K562 (cell line): ENCODE results near the gene UGT3A2. TPM values are rescaled to one million over a fixed set of nuclear protein-coding genes. Genes with fewer than 3 reads are reported as not detected.

ENCODE experiments used
- ATAC-seq: fragments of 200-7000 bp; cut with Tn5 transposase; 3 replicates; pipeline ENCODE4 v1.9.1; 2020; ENCODE audit warnings: moderate library complexity
- BruUV-seq: library from RNA; stranded (reverse); fragments of 400-500 nt; replicated peaks from 2 replicates; lab custom pipeline; 2021; lab: Mats Ljungman, UMichigan
- CTCF ChIA-PET: fragments of 300-600 bp; formaldehyde crosslinking; extraction: SDS; loops from one replicate; lab custom pipeline; 2021; ENCODE audit warnings: low intra/inter-chr PET ratio; lab: Yijun Ruan, JAX
- POLR2A ChIA-PET: fragments of 300-600, 350-650 bp; sonication (Branson Sonifier 250); formaldehyde crosslinking; extraction: SDS; loops from one replicate; lab custom pipeline; 2021; ENCODE audit warnings: antibody characterized with exemption, inconsistent platforms; lab: Yijun Ruan, JAX
- DNase-seq, 4 experiments: peaks; one replicate each; pipeline versions ENCODE4 v3.0.0 to v3.0.0-alpha.2; 2011 to 2018; ENCODE audit warnings: low spot score in 3 of 4, mixed read lengths in 3 of 4; ENCODE audit errors: extremely low read depth in 1 of 4
- FAIRE-seq: peaks from 2 replicates; lab custom pipeline; 2011; peaks lifted over from hg19 to GRCh38; lab: Jason Lieb, UNC
- H2AFZ ChIP-seq: 2 replicates; pipeline ENCODE4 v1.6.0; 2011; ENCODE audit warnings: low read depth, low read length, control low read depth, inconsistent platforms
- H3K27ac ChIP-seq: fragments of 200-600 bp; 3 replicates; pipeline ENCODE4 v1.8.0; 2011; ENCODE audit warnings: low read depth, mild to moderate bottlenecking, control low read depth, inconsistent platforms, low read length, moderate library complexity, mixed read lengths; ENCODE audit errors: extremely low read depth
- H3K27me3 ChIP-seq, 2 experiments: fragments of 300-600 bp in 1 of 2; 2 replicates in 1 of 2; 3 replicates in 1 of 2; pipeline versions ENCODE4 v1.6.0 to v1.8.0; 2011; ENCODE audit warnings: inconsistent platforms in 2 of 2, low read length in 2 of 2, mild to moderate bottlenecking in 1 of 2, mixed read lengths in 1 of 2, moderate library complexity in 1 of 2; ENCODE audit not compliant: control insufficient read depth in 2 of 2, insufficient read depth in 2 of 2
- H3K36me3 ChIP-seq: fragments of 300-600 bp; 3 replicates; pipeline ENCODE4 v1.8.0; 2011; ENCODE audit warnings: mild to moderate bottlenecking, low read length, inconsistent platforms; ENCODE audit not compliant: control insufficient read depth, insufficient read depth
- H3K4me1 ChIP-seq, 2 experiments: fragments of 200-600 bp in 1 of 2; replicated peaks in 1 of 2; 2 replicates in 1 of 2; 3 replicates in 1 of 2; pipeline versions ENCODE4 v1.5.1 to v1.8.0; 2011; ENCODE audit warnings: inconsistent platforms in 2 of 2, low read length in 2 of 2, mild to moderate bottlenecking in 1 of 2, mixed read lengths in 1 of 2, moderate library complexity in 1 of 2; ENCODE audit not compliant: control insufficient read depth in 2 of 2, insufficient read depth in 2 of 2
- H3K4me2 ChIP-seq: 2 replicates; pipeline ENCODE4 v1.6.1; 2011; ENCODE audit warnings: low read length, control low read depth, inconsistent platforms, mixed read lengths; ENCODE audit not compliant: insufficient read depth
- H3K4me3 ChIP-seq: fragments of 200-600 bp; sonication (generic), shearing (Covaris generic); 2 replicates; pipeline ENCODE4 v1.5.1; 2016; ENCODE audit warnings: control low read depth, inconsistent platforms
- H3K79me2 ChIP-seq: fragments of 200-600 bp; 3 replicates; pipeline ENCODE4 v1.8.0; 2011; ENCODE audit warnings: low read length, inconsistent platforms; ENCODE audit not compliant: control insufficient read depth, insufficient read depth
- H3K9ac ChIP-seq, 2 experiments: 2 replicates each; pipeline versions ENCODE4 v1.6.0 to v1.6.1; 2011; ENCODE audit warnings: low read depth in 2 of 2, low read length in 2 of 2, control low read depth in 1 of 2, inconsistent platforms in 1 of 2, mild to moderate bottlenecking in 1 of 2, mixed read lengths in 1 of 2; ENCODE audit not compliant: insufficient read depth in 1 of 2
- H3K9me1 ChIP-seq: one replicate; pipeline ENCODE4 v1.6.0; 2011; ENCODE audit warnings: inconsistent platforms, mild to moderate bottlenecking, low read length, moderate library complexity; ENCODE audit not compliant: control insufficient read depth, insufficient read depth
- H3K9me3 ChIP-seq: replicated peaks from 2 replicates; pipeline ENCODE4 v1.5.1; 2011; ENCODE audit warnings: low read depth, low read length, inconsistent platforms; ENCODE audit not compliant: control insufficient read depth, insufficient read depth
- H4K20me1 ChIP-seq: replicated peaks from 2 replicates; pipeline ENCODE4 v1.6.1; 2011; ENCODE audit warnings: low read length, inconsistent platforms, mixed read lengths; ENCODE audit not compliant: control insufficient read depth, insufficient read depth
- ETS2 ChIP-seq: IDR thresholded peaks from 2 replicates; pipeline ENCODE4 v1.6.1; 2016; ENCODE audit warnings: borderline replicate concordance, missing genetic modification characterization, mild to moderate bottlenecking, moderate library complexity, missing compliant biosample characterization; ENCODE audit not compliant: poor library complexity, severe bottlenecking
- GTF2F1 ChIP-seq: IDR thresholded peaks from 2 replicates; pipeline ENCODE4 v1.6.1; 2011; ENCODE audit warnings: low read depth, low read length, improper control_type of control experiment
- L3MBTL2 ChIP-seq: fragments of 450-650 bp; IDR thresholded peaks from 2 replicates; pipeline ENCODE4 v1.6.1; 2016; ENCODE audit warnings: mild to moderate bottlenecking, moderate library complexity
- MEIS2 ChIP-seq: fragments of 450-650 bp; IDR thresholded peaks from 2 replicates; pipeline ENCODE4 v1.6.1; 2014; ENCODE audit warnings: mild to moderate bottlenecking; ENCODE audit not compliant: partially characterized antibody
- NFYB ChIP-seq: IDR thresholded peaks from 2 replicates; pipeline ENCODE4 v1.6.1; 2011; ENCODE audit warnings: mild to moderate bottlenecking, moderate library complexity; ENCODE audit not compliant: insufficient read length; ENCODE audit errors: extremely low read depth
- PHB2 ChIP-seq: fragments of 450-650 bp; IDR thresholded peaks from 2 replicates; pipeline ENCODE4 v1.6.1; 2017; ENCODE audit warnings: low read depth
- TCF7L2 ChIP-seq: fragments of 150-350 bp; IDR thresholded peaks from 2 replicates; pipeline ENCODE4 v1.6.1; 2016; ENCODE audit warnings: low read depth, mild to moderate bottlenecking, low read length, moderate library complexity
- ZC3H8 ChIP-seq: fragments of 450-650 bp; IDR thresholded peaks from 2 replicates; pipeline ENCODE4 v1.6.1; 2017
- ZNF41 ChIP-seq: fragments of 250-450 bp; sonication (Bioruptor Pico); conservative IDR thresholded peaks from 2 replicates; pipeline ENCODE4 v1.4.0; 2020; ENCODE audit warnings: mild to moderate bottlenecking
- ZNF764 ChIP-seq: fragments of 250-450 bp; sonication (Bioruptor Pico); IDR thresholded peaks from 2 replicates; pipeline ENCODE4 v1.4.0; 2020; ENCODE audit warnings: low read depth, mild to moderate bottlenecking, moderate library complexity
- in situ Hi-C: fragments of 300-500 bp; cut with MboI; formaldehyde crosslinking; loops from 4 replicates; pipeline ENCODE4 v1.15.0; 2018; ENCODE audit warnings: inconsistent platforms, mixed read lengths
- intact Hi-C: fragments of 100-400 bp; cut with micrococcal nuclease; formaldehyde crosslinking; loops from 2 replicates; pipeline ENCODE4 v1.14.2; 2022
- polyA plus RNA-seq, 8 experiments: library from polyadenylated mRNA; depleted of rRNA in 4 of 8; stranded (reverse) in 5 of 8; unstranded in 3 of 8; fragments of >200 nt; fragmentation: Nextera tagmentation in 2 of 8; fragmentation: Illumina TruSeq in 1 of 8; extraction: Ambion mirVana in 2 of 8; extraction: Trizol in 1 of 8; gene quantifications; 2 replicates each; pipeline versions ENCODE4 v1.2.1 to v1.2.3, GENCODE V29; 2011 to 2014; ENCODE audit warnings: inconsistent platforms in 1 of 8, missing spikeins in 1 of 8
- total RNA-seq, 7 experiments: library from RNA; depleted of rRNA in 6 of 7; stranded (reverse); fragments of >200 nt in 6 of 7; fragmentation: Illumina TruSeq in 2 of 7; extraction: Trizol in 2 of 7; gene quantifications; 2 replicates each; pipeline versions ENCODE4 v1.2.1 to v1.2.3, GENCODE V29; 2011 to 2021; ENCODE audit warnings: low replicate concordance in 1 of 7
- TF ChIP-seq, protein P1 (sequence below), 3 experiments: IDR thresholded peaks in 2 of 3; conservative IDR thresholded peaks in 1 of 3; 2 replicates each; pipeline ENCODE4 v1.5.1; 2011 to 2012; ENCODE audit warnings: low read length in 3 of 3, mild to moderate bottlenecking in 3 of 3, control low read depth in 2 of 3, improper control_type of control experiment in 1 of 3, inconsistent platforms in 1 of 3, low read depth in 1 of 3, mixed read lengths in 1 of 3, moderate library complexity in 1 of 3; ENCODE audit not compliant: insufficient read depth in 2 of 3
- TF ChIP-seq, protein P2 (sequence below): sonication (generic); formaldehyde crosslinking; IDR thresholded peaks from 2 replicates; pipeline ENCODE4 v1.8.0; 2022; ENCODE audit warnings: mild to moderate bottlenecking, missing genetic modification reagents
- TF ChIP-seq, protein P3 (sequence below): fragments of 250-450 bp; sonication (Bioruptor Pico); IDR thresholded peaks from 2 replicates; pipeline ENCODE4 v1.4.0; 2020; ENCODE audit warnings: mild to moderate bottlenecking

UGT3A2 gene
- total and polyA plus RNA-seq, 9 of the 15 experiments (the other 6 are each of a cell fraction or from before 2014, with no cell fraction given): not detected

DNA sequence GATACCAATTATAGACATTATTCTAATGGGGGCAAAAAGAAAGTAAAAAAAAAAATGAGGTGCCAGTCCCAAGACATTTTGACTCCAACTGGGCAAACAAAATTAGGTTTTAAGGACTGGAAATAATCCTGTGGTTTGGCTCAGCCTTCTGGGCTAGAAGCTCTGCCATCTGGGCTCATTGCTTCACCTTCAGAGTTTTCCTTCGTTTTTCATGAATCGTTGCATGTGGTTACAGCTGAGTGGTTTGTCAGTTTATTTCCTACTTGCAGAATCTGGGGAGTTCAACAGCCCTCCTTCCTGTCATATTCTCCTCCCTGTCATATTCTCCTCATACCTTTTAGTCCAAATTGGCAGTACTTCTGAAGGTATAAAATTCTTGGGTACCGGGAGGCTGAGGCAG is 12.0 kb downstream of the UGT3A2 start (continued):
- TF ChIP-seq, protein P1, sequence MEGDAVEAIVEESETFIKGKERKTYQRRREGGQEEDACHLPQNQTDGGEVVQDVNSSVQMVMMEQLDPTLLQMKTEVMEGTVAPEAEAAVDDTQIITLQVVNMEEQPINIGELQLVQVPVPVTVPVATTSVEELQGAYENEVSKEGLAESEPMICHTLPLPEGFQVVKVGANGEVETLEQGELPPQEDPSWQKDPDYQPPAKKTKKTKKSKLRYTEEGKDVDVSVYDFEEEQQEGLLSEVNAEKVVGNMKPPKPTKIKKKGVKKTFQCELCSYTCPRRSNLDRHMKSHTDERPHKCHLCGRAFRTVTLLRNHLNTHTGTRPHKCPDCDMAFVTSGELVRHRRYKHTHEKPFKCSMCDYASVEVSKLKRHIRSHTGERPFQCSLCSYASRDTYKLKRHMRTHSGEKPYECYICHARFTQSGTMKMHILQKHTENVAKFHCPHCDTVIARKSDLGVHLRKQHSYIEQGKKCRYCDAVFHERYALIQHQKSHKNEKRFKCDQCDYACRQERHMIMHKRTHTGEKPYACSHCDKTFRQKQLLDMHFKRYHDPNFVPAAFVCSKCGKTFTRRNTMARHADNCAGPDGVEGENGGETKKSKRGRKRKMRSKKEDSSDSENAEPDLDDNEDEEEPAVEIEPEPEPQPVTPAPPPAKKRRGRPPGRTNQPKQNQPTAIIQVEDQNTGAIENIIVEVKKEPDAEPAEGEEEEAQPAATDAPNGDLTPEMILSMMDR (IDR thresholded peaks at IDR 0.05 in 2 of 3, conservative IDR thresholded peaks at IDR 0.05 in 1 of 3; ENCODE audit: insufficient read depth in 2 of 3, low read depth in 1 of 3, low read length in 3 of 3): no peak
- no peak for TF ChIP-seq L3MBTL2
- no peak for TF ChIP-seq NFYB
- TF ChIP-seq PHB2: no peak
- TF ChIP-seq, all 486 proteins: peak for 0

DNA sequence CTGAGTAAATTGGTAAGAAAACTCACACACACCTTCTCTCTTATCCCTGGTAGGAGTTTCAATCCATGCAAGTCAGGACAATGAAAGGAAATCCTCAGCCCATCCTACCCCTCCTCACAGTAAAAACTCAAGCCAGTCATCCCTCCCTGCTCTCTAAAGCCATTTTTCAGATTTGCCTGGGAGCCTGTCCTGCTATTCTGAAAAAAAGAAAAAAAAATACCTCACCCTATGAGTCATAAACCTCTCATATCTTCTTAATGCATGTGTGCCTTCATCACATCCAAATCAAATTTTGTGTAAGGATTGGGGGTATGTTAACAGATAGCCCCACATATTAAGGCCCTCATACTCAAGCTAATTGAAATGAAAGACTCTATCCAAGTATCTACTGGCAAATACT is 14.1 kb downstream of the UGT3A2 start:
- in situ Hi-C loops (no loop called here), intact Hi-C loops (no loop called here)
- H3K4me2 ChIP-seq: no peak overlapping the region
- ATAC-seq: no peak
- DNase-seq: no peak
- no TSS peak for BruUV-seq
- no peaks in the 10 kb centered on the region for H3K79me2 ChIP-seq
- FAIRE-seq: no peak
- no peaks in the 10 kb centered on the region for H3K4me1 ChIP-seq
- no peaks in the 10 kb centered on the region for H4K20me1 ChIP-seq
- H3K4me3 ChIP-seq: no peak overlapping the region
- no peak overlapping the region for H2AFZ ChIP-seq
- ChIA-PET POLR2A (no interaction called here), CTCF (no interaction called here)
- no peak overlapping the region for H3K9ac ChIP-seq
- H3K27me3 ChIP-seq: peaks cover 0 to 12% of the 10 kb centered on the region in 2 experiments; a peak in 2 of 5 replicates
- no peaks in the 10 kb centered on the region for H3K9me3 ChIP-seq
- no peaks in the 10 kb centered on the region for H3K9me1 ChIP-seq
- H3K36me3 ChIP-seq: no peaks in the 10 kb centered on the region
- no peak overlapping the region for H3K27ac ChIP-seq
- TF ChIP-seq TCF7L2 (no peak), GTF2F1 (no peak), ZC3H8 (no peak), ZNF764 (CRISPR knock-in tag) (no peak), ETS2 (tag) (no peak), ZNF41 (CRISPR knock-in tag) (no peak), MEIS2 (no peak)
- TF ChIP-seq, protein P2, sequence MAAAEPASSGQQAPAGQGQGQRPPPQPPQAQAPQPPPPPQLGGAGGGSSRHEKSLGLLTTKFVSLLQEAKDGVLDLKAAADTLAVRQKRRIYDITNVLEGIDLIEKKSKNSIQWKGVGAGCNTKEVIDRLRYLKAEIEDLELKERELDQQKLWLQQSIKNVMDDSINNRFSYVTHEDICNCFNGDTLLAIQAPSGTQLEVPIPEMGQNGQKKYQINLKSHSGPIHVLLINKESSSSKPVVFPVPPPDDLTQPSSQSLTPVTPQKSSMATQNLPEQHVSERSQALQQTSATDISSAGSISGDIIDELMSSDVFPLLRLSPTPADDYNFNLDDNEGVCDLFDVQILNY: no peak
- TF ChIP-seq, protein P3, sequence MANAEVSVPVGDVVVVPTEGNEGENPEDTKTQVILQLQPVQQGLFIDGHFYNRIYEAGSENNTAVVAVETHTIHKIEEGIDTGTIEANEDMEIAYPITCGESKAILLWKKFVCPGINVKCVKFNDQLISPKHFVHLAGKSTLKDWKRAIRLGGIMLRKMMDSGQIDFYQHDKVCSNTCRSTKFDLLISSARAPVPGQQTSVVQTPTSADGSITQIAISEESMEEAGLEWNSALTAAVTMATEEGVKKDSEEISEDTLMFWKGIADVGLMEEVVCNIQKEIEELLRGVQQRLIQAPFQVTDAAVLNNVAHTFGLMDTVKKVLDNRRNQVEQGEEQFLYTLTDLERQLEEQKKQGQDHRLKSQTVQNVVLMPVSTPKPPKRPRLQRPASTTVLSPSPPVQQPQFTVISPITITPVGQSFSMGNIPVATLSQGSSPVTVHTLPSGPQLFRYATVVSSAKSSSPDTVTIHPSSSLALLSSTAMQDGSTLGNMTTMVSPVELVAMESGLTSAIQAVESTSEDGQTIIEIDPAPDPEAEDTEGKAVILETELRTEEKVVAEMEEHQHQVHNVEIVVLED (CRISPR knock-in tag): no peak
